Measurements from ENCODE around the gene EVL.

EVL gene

GRCh38 chr14:100067971-100068959 lies 3.0 kb downstream of the EVL start:
- TF ChIP-seq GATA3 (IDR thresholded peaks at IDR 0.05; ENCODE audit: low read depth, low read length) = no peak
- TF ChIP-seq GATA2 (IDR thresholded peaks at IDR 0.05; ENCODE audit: low read depth, low read length) = no peak

GRCh38 chr14:100069161-100069800 lies 4.1 kb downstream of the EVL start:
- TF ChIP-seq GATA3 (IDR thresholded peaks at IDR 0.05; ENCODE audit: low read depth, low read length) = no peak
- TF ChIP-seq GATA2 (IDR thresholded peaks at IDR 0.05; ENCODE audit: low read depth, low read length) = no peak

GRCh38 chr14:100070310-100070709 lies 5.1 kb downstream of the EVL start:
- no peak for TF ChIP-seq GATA2 (IDR thresholded peaks at IDR 0.05; ENCODE audit: low read depth, low read length)
- no peak for TF ChIP-seq GATA3 (IDR thresholded peaks at IDR 0.05; ENCODE audit: low read depth, low read length)

GRCh38 chr14:100071545-100071944 lies 6.3 kb downstream of the EVL start:
- TF ChIP-seq GATA3 (IDR thresholded peaks at IDR 0.05; ENCODE audit: low read depth, low read length) (no peak), GATA2 (IDR thresholded peaks at IDR 0.05; ENCODE audit: low read depth, low read length) (no peak)

- TF ChIP-seq GATA2 (IDR thresholded peaks at IDR 0.05; ENCODE audit: low read depth, low read length) = no peak
- TF ChIP-seq GATA3 (IDR thresholded peaks at IDR 0.05; ENCODE audit: low read depth, low read length) = no peak
Observed at GRCh38 chr14:100072783-100073346, 7.6 kb downstream of the EVL start.

GRCh38 chr14:100073576-100074430 lies 8.6 kb downstream of the EVL start:
- TF ChIP-seq GATA3 (IDR thresholded peaks at IDR 0.05; ENCODE audit: low read depth, low read length) (no peak), GATA2 (IDR thresholded peaks at IDR 0.05; ENCODE audit: low read depth, low read length) (no peak)

GRCh38 chr14:100074431-100075100 lies 9.3 kb downstream of the EVL start:
- no peak for TF ChIP-seq GATA3 (IDR thresholded peaks at IDR 0.05; ENCODE audit: low read depth, low read length)
- TF ChIP-seq GATA2 (IDR thresholded peaks at IDR 0.05; ENCODE audit: low read depth, low read length) = no peak

GRCh38 chr14:100075681-100076080 lies 10.5 kb downstream of the EVL start:
- TF ChIP-seq GATA2 (IDR thresholded peaks at IDR 0.05; ENCODE audit: low read depth, low read length) (no peak), GATA3 (IDR thresholded peaks at IDR 0.05; ENCODE audit: low read depth, low read length) (no peak)

GRCh38 chr14:100076133-100076532 lies 10.9 kb downstream of the EVL start:
- no peak for TF ChIP-seq GATA3 (IDR thresholded peaks at IDR 0.05; ENCODE audit: low read depth, low read length)
- TF ChIP-seq GATA2 (IDR thresholded peaks at IDR 0.05; ENCODE audit: low read depth, low read length) = no peak

- TF ChIP-seq GATA3 (IDR thresholded peaks at IDR 0.05; ENCODE audit: low read depth, low read length) (no peak), GATA2 (IDR thresholded peaks at IDR 0.05; ENCODE audit: low read depth, low read length) (no peak)
Observed at GRCh38 chr14:100076606-100077005, 11.4 kb downstream of the EVL start.

- TF ChIP-seq GATA2 (IDR thresholded peaks at IDR 0.05; ENCODE audit: low read depth, low read length) (no peak), GATA3 (IDR thresholded peaks at IDR 0.05; ENCODE audit: low read depth, low read length) (no peak)
Observed at GRCh38 chr14:100077441-100077840, 12.2 kb downstream of the EVL start.

- TF ChIP-seq GATA2 (IDR thresholded peaks at IDR 0.05; ENCODE audit: low read depth, low read length) (no peak), GATA3 (IDR thresholded peaks at IDR 0.05; ENCODE audit: low read depth, low read length) (no peak)
Observed at GRCh38 chr14:100078216-100078803, 13.1 kb downstream of the EVL start.
